ENCODE results near the gene FXYD1.
"Not testable (repeated sequence)": the region's sequence is repeated elsewhere in the genome, so short reads cannot be mapped to it uniquely, and the experiment has no call there.

FXYD1 gene

GRCh38 chr19:35125749-35126623 is 12.6 kb upstream of the FXYD1 start:
- DNase-seq, result no peak

GRCh38 chr19:35126624-35126959 is 12.0 kb upstream of the FXYD1 start:
- DNase-seq, result no peak

- DNase-seq, result no peak
Measured at GRCh38 chr19:35127871-35128270, 10.8 kb upstream of the FXYD1 start.

GRCh38 chr19:35128398-35129057 is 10.1 kb upstream of the FXYD1 start:
- DNase-seq, result no peak

- not testable (repeated sequence) for DNase-seq
Measured at GRCh38 chr19:35129724-35130274, 8.8 kb upstream of the FXYD1 start.

- no peak for DNase-seq
Measured at GRCh38 chr19:35130761-35131720, 7.6 kb upstream of the FXYD1 start.

GRCh38 chr19:35132254-35132653 is 6.4 kb upstream of the FXYD1 start:
- DNase-seq, result no peak

GRCh38 chr19:35133826-35134225 is 4.8 kb upstream of the FXYD1 start:
- no peak for DNase-seq

GRCh38 chr19:35134601-35135242 is 3.9 kb upstream of the FXYD1 start, which contains the start of gene LGI4:
LGI4 (minus strand) TSS chr19:35135059; CDS start chr19:35134680, 379 bp downstream.
- no peak for DNase-seq

GRCh38 chr19:35135389-35135909 is 3.2 kb upstream of the FXYD1 start:
- DNase-seq, result peak; percentile 54

- no peak for DNase-seq
Measured at GRCh38 chr19:35136231-35136630, 2.4 kb upstream of the FXYD1 start.

- no peak for DNase-seq
Measured at GRCh38 chr19:35136977-35137702, 1.5 kb upstream of the FXYD1 start.

GRCh38 chr19:35140207-35140961 is 1.8 kb downstream of the FXYD1 start:
- no peak for DNase-seq

GRCh38 chr19:35140962-35141836 is 2.6 kb downstream of the FXYD1 start:
- peak; percentile 98 for DNase-seq

- DNase-seq, result no peak
Measured at GRCh38 chr19:35141837-35142605, 3.4 kb downstream of the FXYD1 start.

GRCh38 chr19:35142606-35143230 is 4.1 kb downstream of the FXYD1 start:
- DNase-seq, result peak; percentile 69

- DNase-seq, result no peak
Measured at GRCh38 chr19:35143231-35143715, 4.6 kb downstream of the FXYD1 start, which contains the start of gene FXYD7. FXYD7 (plus strand) TSS chr19:35143255; CDS start chr19:35143334, 79 bp downstream.

- DNase-seq, result no peak
Measured at GRCh38 chr19:35143818-35144217, 5.2 kb downstream of the FXYD1 start.

Measured in activated T-cell treated with anti-CD3 and anti-CD28 coated beads for 4 hours (primary cell).